CD4-positive, alpha-beta T cell treated with Interleukin-6 for 4 hours (primary cell): ENCODE data around the gene ZFY.

ENCODE experiments used
- DNase-seq: peaks from one replicate; pipeline ENCODE4 v3.0.0-alpha.2; 2020; ENCODE audit warnings: mixed read lengths

Gene ZFY

GRCh38 chrY:2934861-2935715 lies at the start of gene ZFY:
Gene ZFY (plus strand): TSS chrY:2935381. CDS start chrY:2953937, 18,556 bp downstream.
- DNase-seq: no peak

- no peak for DNase-seq
Observed at GRCh38 chrY:2885880-2886279, 49.3 kb upstream of the ZFY start.

- no peak for DNase-seq
Observed at GRCh38 chrY:2887386-2887785, 47.8 kb upstream of the ZFY start.

- DNase-seq: no peak
Observed at GRCh38 chrY:2887955-2888354, 47.2 kb upstream of the ZFY start.

GRCh38 chrY:2893471-2893870 lies 41.7 kb upstream of the ZFY start:
- no peak for DNase-seq

- DNase-seq: no peak
Observed at GRCh38 chrY:2896050-2896449, 39.1 kb upstream of the ZFY start.

GRCh38 chrY:2907356-2907755 lies 27.8 kb upstream of the ZFY start:
- no peak for DNase-seq

- DNase-seq: no peak
Observed at GRCh38 chrY:2913066-2913815, 21.9 kb upstream of the ZFY start.

GRCh38 chrY:2934078-2934477 lies 1.1 kb upstream of the ZFY start:
- no peak for DNase-seq

GRCh38 chrY:2935716-2936435 lies 695 bp downstream of the ZFY start:
- DNase-seq: no peak

- no peak for DNase-seq
Observed at GRCh38 chrY:2936436-2936750, 1.2 kb downstream of the ZFY start.

GRCh38 chrY:2937149-2937548 lies 2.0 kb downstream of the ZFY start:
- no peak for DNase-seq

GRCh38 chrY:2949590-2950252 lies 14.5 kb downstream of the ZFY start:
- no peak for DNase-seq

GRCh38 chrY:2950655-2951054 lies 15.5 kb downstream of the ZFY start:
- DNase-seq: no peak

- no peak for DNase-seq
Observed at GRCh38 chrY:2952912-2953311, 17.7 kb downstream of the ZFY start.

GRCh38 chrY:2954735-2955134 lies 19.6 kb downstream of the ZFY start:
- no peak for DNase-seq

GRCh38 chrY:2955561-2955960 lies 20.4 kb downstream of the ZFY start:
- DNase-seq: no peak

GRCh38 chrY:2962061-2962460 lies 26.9 kb downstream of the ZFY start:
- DNase-seq: no peak

GRCh38 chrY:2964814-2965213 lies 29.6 kb downstream of the ZFY start:
- no peak for DNase-seq

- DNase-seq: no peak
Observed at GRCh38 chrY:2965629-2966028, 30.4 kb downstream of the ZFY start.

- no peak for DNase-seq
Observed at GRCh38 chrY:2969561-2969960, 34.4 kb downstream of the ZFY start.

GRCh38 chrY:2972708-2973107 lies 37.5 kb downstream of the ZFY start:
- DNase-seq: no peak

- no peak for DNase-seq
Observed at GRCh38 chrY:2973110-2973751, 38.0 kb downstream of the ZFY start.
